Skeletal muscle satellite cell (primary cell): ENCODE results near the gene SPACA9.

ENCODE experiments used
- H3K27me3 ChIP-seq: 2 replicates; pipeline ENCODE4 v1.7.0; 2013; ENCODE audit warnings: low read length; ENCODE audit not compliant: control insufficient read depth, insufficient read depth
- H3K36me3 ChIP-seq: 2 replicates; pipeline ENCODE4 v1.7.0; 2013; ENCODE audit warnings: mild to moderate bottlenecking, control low read depth, low read length; ENCODE audit not compliant: insufficient read depth
- H3K4me1 ChIP-seq: 2 replicates; pipeline ENCODE4 v1.7.0; 2013; ENCODE audit warnings: low read length; ENCODE audit not compliant: control insufficient read depth, insufficient read depth
- H3K4me2 ChIP-seq: 2 replicates; pipeline ENCODE4 v1.7.0; 2013; ENCODE audit warnings: mild to moderate bottlenecking, low read length
- H3K4me3 ChIP-seq: 2 replicates; pipeline ENCODE4 v1.7.0; 2013; ENCODE audit warnings: low read length
- H3K9ac ChIP-seq: 2 replicates; pipeline ENCODE4 v1.7.0; 2013; ENCODE audit warnings: mild to moderate bottlenecking, low read depth, low read length, moderate library complexity
- H3K9me3 ChIP-seq: replicated peaks from 2 replicates; pipeline ENCODE4 v1.7.0; 2013; ENCODE audit warnings: mild to moderate bottlenecking, control low read depth, low read length

The SPACA9 gene

DNA sequence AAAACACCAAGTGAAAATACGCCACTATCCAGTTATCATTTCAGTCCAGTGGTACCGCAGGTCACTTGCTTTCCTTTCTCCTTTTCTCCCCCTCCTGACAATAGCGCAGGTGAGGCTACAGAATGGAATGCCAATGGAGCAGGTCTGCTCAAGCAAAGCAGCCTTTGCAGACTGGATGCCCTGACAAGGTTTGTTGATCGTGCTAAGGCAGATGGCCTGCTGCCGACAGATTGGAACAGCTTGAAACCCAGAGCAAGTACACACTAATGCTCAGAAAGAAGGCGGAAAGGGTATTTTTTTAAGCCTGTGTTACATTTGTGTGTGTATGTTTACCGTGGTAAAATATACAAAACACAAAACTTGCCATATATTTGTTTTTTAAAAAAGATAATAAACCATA, 19.4 kb downstream of the SPACA9 start:
- no peak overlapping the region for H3K4me3 ChIP-seq
- no peaks in the 10 kb centered on the region for H3K27me3 ChIP-seq
- no peak overlapping the region for H3K4me2 ChIP-seq
- no peak overlapping the region for H3K9ac ChIP-seq
- peaks cover 86% of the 10 kb centered on the region for H3K36me3 ChIP-seq
- no peaks in the 10 kb centered on the region for H3K9me3 ChIP-seq
- no peaks in the 10 kb centered on the region for H3K4me1 ChIP-seq

DNA sequence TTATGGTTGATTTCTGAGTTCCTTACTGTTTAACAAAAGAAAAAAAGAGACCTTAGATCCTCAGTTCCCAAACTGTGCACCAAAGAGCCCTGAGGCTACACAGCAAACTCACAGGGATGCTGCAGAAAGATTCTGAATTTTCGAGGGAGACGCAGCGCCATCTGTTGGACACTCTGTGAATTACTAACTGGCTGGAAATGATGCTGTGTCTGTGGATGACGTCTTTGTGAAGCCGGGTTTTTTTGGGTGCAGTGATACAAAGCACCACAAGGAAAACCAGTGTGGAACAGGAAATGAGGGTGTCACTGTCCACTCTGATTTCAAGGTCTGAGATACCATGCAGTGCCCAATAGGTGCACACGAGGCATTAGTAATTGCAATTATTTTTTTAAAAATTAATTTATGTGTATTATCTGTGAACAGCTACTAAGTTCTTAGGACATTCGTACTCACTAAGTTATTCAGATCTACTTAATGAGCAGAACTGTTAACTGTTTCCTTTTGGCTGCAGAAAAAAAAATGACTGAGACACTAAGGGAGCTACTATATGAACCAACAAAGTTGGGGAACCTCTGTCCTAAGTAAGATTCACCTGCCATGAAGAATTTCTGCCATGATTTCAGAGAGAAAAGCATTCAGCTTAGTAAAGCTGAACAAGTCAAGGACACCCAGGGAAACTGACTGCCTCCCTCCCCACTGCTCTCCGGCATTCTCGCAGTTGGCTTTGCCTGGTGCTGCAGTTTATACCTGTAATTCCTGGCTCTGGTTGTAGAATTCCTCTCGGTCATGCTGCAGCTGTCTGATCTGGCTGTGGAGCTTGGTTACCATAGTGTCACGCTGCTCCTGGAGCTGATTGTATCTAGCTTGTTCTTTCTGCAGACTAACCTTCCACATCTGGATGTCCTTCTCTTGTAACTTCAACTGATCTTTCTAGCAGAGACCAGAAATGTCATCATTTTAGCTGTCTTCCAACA, 23.4 kb downstream of the SPACA9 start:
- no peak overlapping the region for H3K4me2 ChIP-seq
- no peaks in the 10 kb centered on the region for H3K27me3 ChIP-seq
- no peak overlapping the region for H3K9ac ChIP-seq
- no peak overlapping the region for H3K4me3 ChIP-seq
- no peaks in the 10 kb centered on the region for H3K4me1 ChIP-seq
- H3K9me3 ChIP-seq = no peaks in the 10 kb centered on the region
- peaks cover 77% of the 10 kb centered on the region for H3K36me3 ChIP-seq

DNA sequence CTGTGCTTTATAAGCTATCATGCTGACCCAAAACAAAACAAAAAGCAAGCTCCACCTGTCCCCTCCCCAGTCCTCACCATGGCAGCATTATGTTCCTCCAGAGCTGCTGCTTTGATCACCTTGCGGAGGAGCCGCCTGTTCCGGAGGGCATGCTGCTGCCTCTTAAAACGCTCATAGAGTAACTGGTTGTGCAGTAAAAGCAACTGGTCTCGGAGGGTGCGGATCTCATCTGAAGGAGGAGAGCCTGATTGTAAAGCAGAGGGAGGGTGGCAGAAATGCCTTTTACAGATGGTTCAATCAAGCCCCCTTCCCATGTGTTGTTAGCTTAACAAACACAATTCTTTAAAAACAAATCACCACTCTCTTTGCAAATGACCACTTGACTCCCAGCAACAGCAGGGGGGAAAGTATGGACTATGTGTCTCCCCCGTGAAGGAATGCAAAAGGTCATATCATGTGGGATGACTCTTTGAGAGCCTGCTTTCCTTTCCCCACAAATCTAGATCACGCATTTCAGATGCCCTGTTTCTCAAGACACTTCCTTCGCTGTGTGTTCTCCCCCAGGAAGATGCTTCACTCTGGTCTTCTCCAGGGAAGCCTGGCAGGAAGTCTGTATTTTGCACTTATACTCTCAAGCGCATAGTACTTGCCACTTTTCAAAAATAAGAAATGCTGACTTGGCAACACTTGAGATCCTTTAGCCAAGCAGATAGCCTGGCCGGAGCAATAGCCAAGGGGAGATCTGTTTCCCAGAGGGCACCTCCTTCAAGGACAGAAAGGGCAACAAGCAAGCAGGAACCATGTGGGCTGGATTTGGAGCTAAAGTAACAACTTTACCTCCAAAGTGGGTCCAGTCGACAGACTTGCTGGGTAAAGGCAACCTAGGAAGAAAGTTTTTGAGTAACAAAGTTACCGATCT, 25.1 kb downstream of the SPACA9 start:
- Histone ChIP-seq H3K27me3 (no peaks in the 10 kb centered on the region), H3K36me3 (peaks cover 63% of the 10 kb centered on the region), H3K9me3 (no peaks in the 10 kb centered on the region), H3K9ac (no peak overlapping the region), H3K4me3 (no peak overlapping the region), H3K4me2 (no peak overlapping the region), H3K4me1 (no peaks in the 10 kb centered on the region)

DNA sequence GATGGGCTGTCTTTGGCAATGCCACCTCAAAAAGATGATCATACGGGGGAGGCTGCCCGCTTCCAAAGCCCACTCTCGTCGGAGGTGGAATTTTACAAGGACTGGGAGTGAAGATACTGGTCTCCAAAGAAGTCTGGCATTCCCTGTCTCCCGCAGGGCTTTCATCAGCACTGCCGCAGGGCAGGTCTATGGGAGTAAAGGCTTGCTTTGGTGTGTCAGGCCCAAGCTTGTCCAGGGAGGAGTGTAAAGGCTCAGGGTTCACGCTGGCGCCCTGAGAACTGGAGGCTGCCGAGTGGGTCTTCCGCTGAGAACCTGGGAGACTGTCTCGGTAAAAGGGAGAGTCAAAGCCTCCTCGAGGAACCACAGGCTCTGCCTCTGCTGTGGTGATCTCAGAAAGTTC, 27.0 kb downstream of the SPACA9 start:
- Histone ChIP-seq H3K4me1 (no peaks in the 10 kb centered on the region), H3K4me3 (no peak overlapping the region), H3K4me2 (no peak overlapping the region), H3K9me3 (no peaks in the 10 kb centered on the region), H3K9ac (no peak overlapping the region), H3K36me3 (peaks cover 62% of the 10 kb centered on the region), H3K27me3 (no peaks in the 10 kb centered on the region)

DNA sequence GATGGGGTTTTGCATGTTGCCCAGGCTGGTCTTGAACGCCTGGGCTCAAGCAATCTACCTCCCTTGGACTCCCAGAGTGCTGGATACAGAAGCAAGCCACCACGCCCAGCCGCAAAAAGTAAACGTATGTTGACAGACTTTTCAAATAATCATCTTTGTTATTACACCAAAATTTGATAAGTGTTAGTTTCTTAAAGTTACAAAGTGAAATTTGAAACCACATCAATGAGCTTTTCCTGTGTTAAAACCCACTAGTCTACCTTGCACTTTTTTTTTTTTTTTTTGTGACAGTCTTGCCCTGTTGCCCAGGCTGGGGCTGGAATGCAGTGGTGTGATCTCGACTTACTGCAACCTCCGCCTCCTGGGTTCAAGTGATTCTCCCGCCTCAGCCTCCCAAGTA, 29.9 kb downstream of the SPACA9 start:
- Histone ChIP-seq H3K4me2 (no peak overlapping the region), H3K27me3 (no peaks in the 10 kb centered on the region), H3K4me3 (no peak overlapping the region), H3K9me3 (no peaks in the 10 kb centered on the region), H3K9ac (no peak overlapping the region), H3K36me3 (peaks cover 54% of the 10 kb centered on the region), H3K4me1 (no peaks in the 10 kb centered on the region)

DNA sequence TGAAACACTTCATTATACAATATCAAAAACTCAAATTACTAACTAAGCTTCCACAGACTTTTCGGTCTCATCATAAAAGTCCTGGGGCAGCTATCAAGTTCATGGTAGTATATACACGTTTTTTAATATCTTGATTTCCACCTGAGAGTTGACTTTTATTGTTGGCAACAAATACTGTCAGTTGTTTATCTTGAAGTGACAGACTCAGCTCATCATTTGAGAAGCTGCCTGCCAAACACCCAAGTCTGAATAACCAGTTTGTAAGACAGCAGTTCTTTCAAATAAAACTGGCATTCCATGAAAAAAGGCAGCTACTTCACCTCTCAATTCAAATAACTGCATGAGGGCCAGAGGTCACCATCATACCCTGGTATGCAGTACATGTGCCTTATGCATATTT, 30.6 kb downstream of the SPACA9 start:
- H3K36me3 ChIP-seq = peaks cover 48% of the 10 kb centered on the region

GRCh38 chr9:132910376-132910775, 31.7 kb downstream of the SPACA9 start:
- no peak overlapping the region for H3K9ac ChIP-seq
- H3K4me2 ChIP-seq = no peak overlapping the region
- no peaks in the 10 kb centered on the region for H3K4me1 ChIP-seq
- H3K36me3 ChIP-seq = peaks cover 48% of the 10 kb centered on the region
- no peaks in the 10 kb centered on the region for H3K27me3 ChIP-seq
- H3K4me3 ChIP-seq = no peak overlapping the region
- H3K9me3 ChIP-seq = no peaks in the 10 kb centered on the region

More for the DNA sequence above, 30.6 kb downstream of the SPACA9 start:
- Histone ChIP-seq H3K4me2 (no peak overlapping the region), H3K9ac (no peak overlapping the region), H3K9me3 (no peaks in the 10 kb centered on the region), H3K4me3 (no peak overlapping the region), H3K4me1 (no peaks in the 10 kb centered on the region), H3K27me3 (no peaks in the 10 kb centered on the region)

- Histone ChIP-seq H3K4me2 (no peak overlapping the region), H3K27me3 (no peaks in the 10 kb centered on the region), H3K9ac (no peak overlapping the region), H3K36me3 (peaks cover 53% of the 10 kb centered on the region), H3K4me1 (no peaks in the 10 kb centered on the region), H3K4me3 (no peak overlapping the region), H3K9me3 (no peaks in the 10 kb centered on the region)
Observed at GRCh38 chr9:132912131-132912530, 33.4 kb downstream of the SPACA9 start.

- peaks cover 61% of the 10 kb centered on the region for H3K36me3 ChIP-seq
- H3K27me3 ChIP-seq = no peaks in the 10 kb centered on the region
- H3K9ac ChIP-seq = no peak overlapping the region
- H3K4me2 ChIP-seq = no peak overlapping the region
- no peak overlapping the region for H3K4me3 ChIP-seq
- no peaks in the 10 kb centered on the region for H3K9me3 ChIP-seq
- H3K4me1 ChIP-seq = no peaks in the 10 kb centered on the region
Observed at GRCh38 chr9:132914924-132915323, 36.2 kb downstream of the SPACA9 start.

- Histone ChIP-seq H3K9ac (no peak overlapping the region), H3K4me1 (no peaks in the 10 kb centered on the region), H3K9me3 (no peaks in the 10 kb centered on the region), H3K27me3 (no peaks in the 10 kb centered on the region), H3K4me3 (no peak overlapping the region), H3K4me2 (no peak overlapping the region), H3K36me3 (peaks cover 77% of the 10 kb centered on the region)
Observed at GRCh38 chr9:132919614-132920268, 41.0 kb downstream of the SPACA9 start.

- Histone ChIP-seq H3K9ac (no peak overlapping the region), H3K9me3 (no peaks in the 10 kb centered on the region), H3K4me1 (no peaks in the 10 kb centered on the region), H3K4me3 (no peak overlapping the region), H3K36me3 (peaks cover 76% of the 10 kb centered on the region), H3K4me2 (no peak overlapping the region), H3K27me3 (no peaks in the 10 kb centered on the region)
Observed at GRCh38 chr9:132923346-132923902, 44.7 kb downstream of the SPACA9 start.
